Panc1 (cell line): ENCODE measurements around the gene TANC1. TPM values are rescaled to one million over a fixed set of nuclear protein-coding genes. Genes with fewer than 3 reads are reported as not detected.

Experiments
- ATAC-seq: fragments of 200-7000 bp; cut with Tn5 transposase; 2 replicates; pipeline ENCODE4 v1.9.1; 2020; ENCODE audit warnings: mild to moderate bottlenecking, moderate library complexity
- BruUV-seq: library from RNA; stranded (reverse); fragments of 400-500 nt; replicated peaks from 2 replicates; lab custom pipeline; 2021; lab: Mats Ljungman, UMichigan
- CTCF ChIA-PET: fragments of 300-600 bp; sonication (Branson Sonifier 250); formaldehyde crosslinking; loops from one replicate; lab custom pipeline; 2022; ENCODE audit warnings: antibody characterized with exemption; lab: Charles Lee
- POLR2A ChIA-PET: fragments of 300-600 bp; sonication (Branson Sonifier 250); formaldehyde crosslinking; loops from one replicate; lab custom pipeline; 2022; ENCODE audit warnings: antibody characterized with exemption; lab: Charles Lee
- DNase-seq: peaks from one replicate; pipeline ENCODE4 v3.0.0-alpha.2; 2010; ENCODE audit warnings: low read depth, low spot score
- H3K27ac ChIP-seq: 2 replicates; pipeline ENCODE4 v1.5.1; 2011; ENCODE audit warnings: mild to moderate bottlenecking, low read length, inconsistent platforms
- H3K27me3 ChIP-seq: fragments of 200-500 bp; sonication (Bioruptor generic); 2 replicates; pipeline ENCODE4 v1.6.0; 2014; ENCODE audit warnings: low read length, inconsistent platforms; ENCODE audit not compliant: control insufficient read depth, insufficient read depth
- H3K36me3 ChIP-seq: fragments of 200-500 bp; sonication (Bioruptor generic); 2 replicates; pipeline ENCODE4 v1.5.1; 2014; ENCODE audit warnings: inconsistent platforms, mild to moderate bottlenecking, low read length, moderate library complexity; ENCODE audit not compliant: control insufficient read depth, insufficient read depth
- H3K4me1 ChIP-seq: 2 replicates; pipeline ENCODE4 v1.5.1; 2011; ENCODE audit warnings: inconsistent platforms, mild to moderate bottlenecking, low read length, moderate library complexity; ENCODE audit not compliant: control insufficient read depth, insufficient read depth
- H3K4me3 ChIP-seq, 2 experiments: 2 replicates each; pipeline ENCODE4 v1.5.1; 2011 to 2012; ENCODE audit warnings: low read depth in 2 of 2, low read length in 2 of 2, mild to moderate bottlenecking in 2 of 2, inconsistent platforms in 1 of 2, moderate library complexity in 1 of 2
- H3K9me3 ChIP-seq: fragments of 200-500 bp; sonication (Bioruptor generic); 2 replicates; pipeline ENCODE4 v1.5.1; 2014; ENCODE audit warnings: low read depth, mild to moderate bottlenecking, inconsistent platforms, low read length, moderate library complexity; ENCODE audit not compliant: control insufficient read depth, insufficient read depth
- CTCF ChIP-seq: fragments of 450-650 bp; IDR thresholded peaks from 2 replicates; pipeline ENCODE4 v1.5.1; 2017; ENCODE audit warnings: mild to moderate bottlenecking
- POLR2AphosphoS5 ChIP-seq: IDR thresholded peaks from 2 replicates; pipeline ENCODE4 v1.6.1; 2012; ENCODE audit warnings: mild to moderate bottlenecking, low read depth, low read length, moderate library complexity
- REST ChIP-seq, 2 experiments: IDR thresholded peaks; 2 replicates each; pipeline ENCODE4 v1.6.1; 2011 to 2012; ENCODE audit warnings: low read depth in 2 of 2, control low read depth in 1 of 2, low read length in 1 of 2, mild to moderate bottlenecking in 1 of 2, moderate library complexity in 1 of 2; ENCODE audit not compliant: insufficient read depth in 1 of 2
- SIN3A ChIP-seq: IDR thresholded peaks from 2 replicates; pipeline ENCODE4 v1.6.1; 2012; ENCODE audit warnings: low read depth, mild to moderate bottlenecking, low read length, moderate library complexity, borderline replicate concordance; ENCODE audit not compliant: insufficient read depth
- TCF7L2 ChIP-seq: IDR thresholded peaks from 2 replicates; pipeline ENCODE4 v1.6.1; 2011; ENCODE audit warnings: mild to moderate bottlenecking, low read depth, low read length, inconsistent platforms
- in situ Hi-C: cut with HindIII; loops from 2 replicates; pipeline ENCODE4 v1.10.0; 2016; ENCODE audit warnings: low sequenced_read_pairs, low pct_unique_long_range_greater_than_20kb
- intact Hi-C: fragments of 100-400 bp; cut with micrococcal nuclease; formaldehyde crosslinking; loops from one replicate; pipeline ENCODE4 v1.10.0; 2022; ENCODE audit not compliant: unreplicated experiment
- total RNA-seq: library from RNA; stranded (reverse); gene quantifications from one replicate; pipeline ENCODE4 v1.2.1, GENCODE V29; 2021; ENCODE audit not compliant: unreplicated experiment

TANC1 gene
- total RNA-seq, 1 experiment from 2014 or later: 44.3 TPM

GRCh38 chr2:159098361-159098760 lies 129.9 kb downstream of the TANC1 start:
- in situ Hi-C loops: no loop called here
- H3K27ac ChIP-seq: peak overlapping the region; percentile 84
- H3K27me3 ChIP-seq: no peaks in the 10 kb centered on the region
- 0 out of 2 replicates have a peak, but pooled peaks have one; percentile 7 for TF ChIP-seq TCF7L2
- TF ChIP-seq SIN3A: no peak
- TF ChIP-seq REST (IDR thresholded peaks at IDR 0.05; ENCODE audit: insufficient read depth in 1 of 2, low read depth in 2 of 2, low read length in 1 of 2): no peak
- BruUV-seq: no TSS peak
- intact Hi-C loops: no loop called here
- POLR2A ChIA-PET: no interaction called here
- peaks cover 3% of the 10 kb centered on the region; the same call in 1 of the 2 replicates for H3K9me3 ChIP-seq
- H3K4me1 ChIP-seq: peaks cover 36% of the 10 kb centered on the region
- ATAC-seq (no peak), DNase-seq (no peak)
- H3K36me3 ChIP-seq: no peaks in the 10 kb centered on the region; the same call in 1 of the 2 replicates
- H3K4me3 ChIP-seq: no peak overlapping the region
- CTCF ChIA-PET: interaction anchor here (0.7 kb wide), 1 partner anchor 26 kb away, joined by 6 read pairs; no protein-coding TSS in a partner anchor

GRCh38 chr2:159098921-159099411 lies 130.5 kb downstream of the TANC1 start:
- ATAC-seq: no peak
- DNase-seq: no peak
- peaks cover 30% of the 10 kb centered on the region for H3K4me1 ChIP-seq
- intact Hi-C loops: no loop called here
- no peaks in the 10 kb centered on the region; the same call in 1 of the 2 replicates for H3K36me3 ChIP-seq
- peaks cover 3% of the 10 kb centered on the region; the same call in 1 of the 2 replicates for H3K9me3 ChIP-seq
- in situ Hi-C loops: no loop called here
- no TSS peak for BruUV-seq
- ChIA-PET POLR2A (no interaction called here), CTCF (no interaction called here)
- no peaks in the 10 kb centered on the region for H3K27me3 ChIP-seq
- peak overlapping the region; percentile 84 for H3K27ac ChIP-seq
- H3K4me3 ChIP-seq: no peak overlapping the region
- no peak for TF ChIP-seq TCF7L2
- TF ChIP-seq CTCF: no peak
- TF ChIP-seq REST (IDR thresholded peaks at IDR 0.05; ENCODE audit: insufficient read depth in 1 of 2, low read depth in 2 of 2, low read length in 1 of 2): no peak
- no peak for TF ChIP-seq POLR2AphosphoS5
- no peak for TF ChIP-seq SIN3A
